SK-MEL-5 (cell line): ENCODE data around the gene FCRLB. TPM values are rescaled to one million over a fixed set of nuclear protein-coding genes. Genes with fewer than 3 reads are reported as not detected.
"Not testable (repeated sequence)": the region's sequence is repeated elsewhere in the genome, so short reads cannot be mapped to it uniquely, and the experiment has no call there.

Source experiments
- DNase-seq: peaks from one replicate; pipeline ENCODE4 v3.0.0-alpha.2; 2016; ENCODE audit warnings: low read depth, low spot score
- in situ Hi-C: cut with HindIII; loops from 2 replicates; pipeline ENCODE4 v1.10.0; 2016; ENCODE audit warnings: low sequenced_read_pairs, high pct_unique_total_duplicates, low pct_unique_long_range_greater_than_20kb
- small RNA-seq, 2 experiments: library from RNA; depleted of rRNA; stranded (forward); fragments of <200 nt; gene quantifications; one replicate each; pipeline ENCODE3, GENCODE V24; 2014
- total RNA-seq: library from RNA; depleted of rRNA; stranded (reverse); fragments of >200 nt; shearing (Covaris generic); gene quantifications from 2 replicates; pipeline ENCODE4 v1.2.3, GENCODE V29; 2014; rRNA removed

Gene FCRLB
- total RNA-seq, 1 experiment from 2014 or later, result 7.3 TPM

DNA sequence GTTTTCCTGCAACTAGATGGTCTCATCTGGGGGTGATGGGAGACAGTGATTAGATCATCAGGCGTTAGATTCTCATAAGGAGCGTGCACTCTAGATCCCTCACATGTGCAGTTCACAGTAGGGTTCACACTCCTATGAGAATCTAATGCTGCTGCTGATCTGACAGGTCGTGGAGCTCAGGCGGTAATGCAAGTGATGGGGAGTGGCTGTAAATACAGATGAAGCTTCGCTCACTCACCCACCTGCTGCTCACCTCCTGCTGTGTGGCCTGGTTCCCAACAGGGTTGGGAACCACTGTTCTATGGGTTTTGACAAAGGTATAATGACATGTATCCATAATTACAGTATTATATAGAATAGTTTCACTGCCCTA lies 48.3 kb downstream of the FCRLB start:
- DNase-seq, in situ Hi-C loops: not testable (repeated sequence)

DNA sequence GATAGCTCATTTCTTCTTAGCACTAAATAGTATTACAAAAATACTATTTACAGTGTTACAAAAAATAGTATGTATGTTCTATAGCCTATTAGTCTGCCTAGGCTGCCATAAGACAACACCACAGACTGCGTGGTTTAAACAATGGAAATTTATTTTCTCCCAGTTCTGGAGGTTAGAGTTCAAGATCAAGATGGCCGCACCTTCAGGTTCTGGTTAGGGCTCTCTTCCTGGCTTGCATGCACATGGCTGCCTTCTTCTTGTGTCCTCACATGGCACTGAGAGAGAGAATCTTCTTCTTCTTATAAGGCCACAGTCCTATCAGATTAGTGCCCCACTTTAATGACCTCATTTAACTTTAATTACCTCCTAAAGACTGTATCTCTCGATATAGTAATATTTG lies 48.9 kb downstream of the FCRLB start:
- in situ Hi-C loops, result no loop called here
- no peak for DNase-seq

DNA sequence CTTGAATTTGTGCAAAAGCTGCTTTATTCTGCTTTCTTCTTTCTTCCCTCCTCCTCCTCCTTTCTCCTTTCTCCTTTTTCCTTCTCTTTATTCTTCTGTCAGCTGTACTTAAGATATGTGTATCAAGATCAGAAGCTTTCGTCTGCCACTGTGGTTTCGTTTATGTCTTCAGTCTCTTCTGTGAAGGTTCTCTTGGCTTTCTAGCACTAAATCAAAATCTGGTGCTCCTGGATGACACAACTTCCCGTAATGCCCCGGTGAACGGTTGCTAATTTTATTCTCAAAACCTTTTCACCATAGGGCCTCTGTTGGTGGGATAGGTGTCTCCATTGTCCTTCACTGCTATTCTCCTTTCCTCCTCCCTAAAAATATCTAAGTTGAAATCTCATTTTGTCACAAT lies 49.8 kb downstream of the FCRLB start:
- in situ Hi-C loops, result no loop called here
- no peak for DNase-seq

DNA sequence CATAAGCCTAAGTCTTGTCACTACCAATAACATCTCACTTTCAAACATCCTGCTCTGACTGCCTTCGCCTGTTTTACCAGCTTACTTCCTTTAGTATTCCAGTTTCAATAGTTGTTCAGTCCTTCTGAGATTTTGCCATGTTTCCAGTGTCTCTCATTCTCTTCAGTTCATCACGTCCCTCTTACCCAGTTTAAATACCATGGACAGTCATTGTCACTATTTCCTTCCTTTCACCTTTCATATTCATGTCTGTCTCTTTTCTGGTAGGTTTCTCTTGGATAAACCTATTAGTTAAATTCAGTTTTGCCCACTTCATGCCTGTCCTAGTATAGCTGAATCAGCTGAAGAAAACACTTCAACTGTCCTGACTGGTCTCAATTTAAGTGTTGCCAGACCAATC lies 50.6 kb downstream of the FCRLB start:
- DNase-seq, result no peak
- in situ Hi-C loops, result no loop called here

DNA sequence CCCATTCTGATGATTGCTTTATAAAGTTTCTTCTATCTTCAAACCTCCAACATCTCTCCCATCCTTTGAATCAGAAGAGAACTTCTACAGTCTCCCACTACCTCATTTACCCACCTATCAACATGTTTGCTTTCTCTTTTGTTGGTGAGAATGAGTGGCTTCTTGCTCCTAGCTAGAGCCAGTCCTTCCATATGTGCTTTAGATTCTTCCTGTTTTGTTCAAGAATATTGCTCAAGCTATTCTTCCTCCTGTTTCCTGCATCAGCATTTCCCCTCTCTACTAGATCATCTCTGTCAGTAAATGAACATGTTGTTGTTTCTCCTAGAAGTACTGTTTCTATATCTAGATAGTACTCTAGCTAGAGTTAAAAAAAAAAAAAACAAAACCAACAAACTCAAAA lies 51.1 kb downstream of the FCRLB start:
- DNase-seq, result no peak
- in situ Hi-C loops, result no loop called here

DNA sequence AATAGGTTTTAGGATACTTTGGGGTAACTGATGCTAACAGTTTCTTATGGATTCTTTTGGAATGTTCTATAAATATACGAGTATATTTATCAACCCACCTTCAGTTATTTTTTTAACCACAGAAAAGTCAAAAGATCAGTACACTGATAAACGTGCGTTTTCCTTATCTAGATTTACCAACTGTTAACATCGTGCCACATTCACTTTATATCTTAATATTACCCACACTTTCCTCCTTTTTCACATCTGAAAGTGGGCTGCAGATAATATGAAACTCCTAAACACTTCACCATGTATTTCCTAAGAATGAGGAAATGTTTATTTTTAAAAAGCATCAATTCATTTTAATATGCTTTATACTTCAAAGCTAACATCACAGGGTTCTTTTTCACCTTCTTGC lies 52.4 kb downstream of the FCRLB start:
- in situ Hi-C loops, result no loop called here

DNA sequence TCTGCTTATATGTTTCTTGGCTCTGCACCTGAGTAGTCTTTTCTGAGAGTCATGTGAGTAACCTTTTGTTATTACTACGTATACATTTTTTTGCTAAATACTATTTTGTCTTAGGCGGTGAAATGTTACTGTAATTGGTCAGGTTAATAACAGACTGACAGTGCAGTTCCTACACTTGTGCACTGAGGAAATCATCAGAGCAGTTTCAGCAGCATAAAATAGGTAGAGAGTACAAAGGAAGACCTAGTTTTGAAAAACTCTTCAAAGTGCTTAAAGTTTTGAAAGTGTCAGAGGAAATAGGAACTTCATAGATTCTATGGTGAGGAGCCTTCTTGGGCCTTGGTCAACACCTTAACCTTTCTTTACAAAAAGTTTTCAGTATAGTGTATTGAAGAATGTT lies 55.9 kb downstream of the FCRLB start:
- in situ Hi-C loops, result no loop called here
- no peak for DNase-seq

More for the DNA sequence above, 52.4 kb downstream of the FCRLB start:
- no peak for DNase-seq

Small RNA genes lying within 50 kb of the gene (small RNA-seq; reads per million reads assigned to genes)
- 0 reads per million in 2 experiments for gene RF00019
- gene RN7SL466P, result 0 reads per million in 2 experiments

Other genes starting within 250 kb of the FCRLB start
- gene FCGR2A, start 216.1 kb upstream of the FCRLB start, total RNA-seq, result 57.4 and 59.7 TPM in 2 replicates
- gene HSPA6, start 197.0 kb upstream of the FCRLB start, total RNA-seq, result 4.2 and 4.8 TPM in 2 replicates
- not detected in 2 replicates for gene FCGR3A, start 171.7 kb upstream of the FCRLB start, total RNA-seq
- gene FCGR3B, start 90.4 kb upstream of the FCRLB start, total RNA-seq, result not detected in 2 replicates
- gene FCGR2B, start 58.4 kb upstream of the FCRLB start, total RNA-seq, result 1.1 and 1.3 TPM in 2 replicates
- gene FCRLA, start 14.3 kb upstream of the FCRLB start, total RNA-seq, result 359 and 397 TPM in 2 replicates
- 38.7 and 40.7 TPM in 2 replicates for gene DUSP12, start 28.2 kb downstream of the FCRLB start, total RNA-seq
- 35.2 and 38.8 TPM in 2 replicates for gene ATF6, start 44.8 kb downstream of the FCRLB start, total RNA-seq